ENCODE results near the gene CAPN12. TPM values are rescaled to one million over a fixed set of nuclear protein-coding genes. Genes with fewer than 3 reads are reported as not detected.
"Not testable (repeated sequence)": the region's sequence is repeated elsewhere in the genome, so short reads cannot be mapped to it uniquely, and the experiment has no call there.

CAPN12 gene
- total RNA-seq, 1 donor from 2014 or later: 6.6 TPM

- H3K27me3 ChIP-seq (ENCODE audit: control insufficient read depth, insufficient read depth, low read length): no peaks in the 10 kb centered on the region
- DNase-seq (ENCODE audit: low read depth) (peak; percentile 68), FAIRE-seq (no peak)
- peak overlapping the region; percentile 10 for H3K4me3 ChIP-seq (ENCODE audit: low read depth, low read length)
- no peaks in the 10 kb centered on the region for H3K36me3 ChIP-seq (ENCODE audit: control insufficient read depth, insufficient read depth, low read length)
- peak; percentile 77 for TF ChIP-seq CTCF (IDR thresholded peaks at IDR 0.05; ENCODE audit: insufficient read depth, low read length, severe bottlenecking)
Measured at GRCh38 chr19:38769635-38770211, 25.4 kb upstream of the CAPN12 start.

GRCh38 chr19:38766276-38767047 lies 22.2 kb upstream of the CAPN12 start:
- H3K36me3 ChIP-seq (ENCODE audit: control insufficient read depth, insufficient read depth, low read length): no peaks in the 10 kb centered on the region
- H3K4me3 ChIP-seq (ENCODE audit: low read depth, low read length): no peak overlapping the region
- H3K27me3 ChIP-seq (ENCODE audit: control insufficient read depth, insufficient read depth, low read length): no peaks in the 10 kb centered on the region
- TF ChIP-seq CTCF (IDR thresholded peaks at IDR 0.05; ENCODE audit: insufficient read depth, low read length, severe bottlenecking): no peak
- FAIRE-seq (no peak), DNase-seq (ENCODE audit: low read depth) (no peak)

- no peak for TF ChIP-seq CTCF (IDR thresholded peaks at IDR 0.05; ENCODE audit: insufficient read depth, low read length, severe bottlenecking)
- Histone ChIP-seq H3K4me3 (ENCODE audit: low read depth, low read length) (no peak overlapping the region), H3K27me3 (ENCODE audit: control insufficient read depth, insufficient read depth, low read length) (no peaks in the 10 kb centered on the region), H3K36me3 (ENCODE audit: control insufficient read depth, insufficient read depth, low read length) (no peaks in the 10 kb centered on the region)
- FAIRE-seq: no peak
- DNase-seq (ENCODE audit: low read depth): no peak
Measured at GRCh38 chr19:38765214-38765613, 20.9 kb upstream of the CAPN12 start.

- Histone ChIP-seq H3K36me3 (ENCODE audit: control insufficient read depth, insufficient read depth, low read length) (no peaks in the 10 kb centered on the region), H3K27me3 (ENCODE audit: control insufficient read depth, insufficient read depth, low read length) (no peaks in the 10 kb centered on the region), H3K4me3 (ENCODE audit: low read depth, low read length) (no peak overlapping the region)
- FAIRE-seq (no peak), DNase-seq (ENCODE audit: low read depth) (no peak)
- no peak for TF ChIP-seq CTCF (IDR thresholded peaks at IDR 0.05; ENCODE audit: insufficient read depth, low read length, severe bottlenecking)
Measured at GRCh38 chr19:38763795-38764220, 19.5 kb upstream of the CAPN12 start.

- not testable (repeated sequence) for DNase-seq (ENCODE audit: low read depth); H3K36me3 ChIP-seq (ENCODE audit: control insufficient read depth, insufficient read depth, low read length); H3K4me3 ChIP-seq (ENCODE audit: low read depth, low read length); FAIRE-seq; H3K27me3 ChIP-seq (ENCODE audit: control insufficient read depth, insufficient read depth, low read length)
Measured at GRCh38 chr19:38761884-38762389, 17.7 kb upstream of the CAPN12 start.

GRCh38 chr19:38760805-38761517 lies 16.7 kb upstream of the CAPN12 start:
- H3K4me3 ChIP-seq (ENCODE audit: low read depth, low read length); H3K27me3 ChIP-seq (ENCODE audit: control insufficient read depth, insufficient read depth, low read length); H3K36me3 ChIP-seq (ENCODE audit: control insufficient read depth, insufficient read depth, low read length); DNase-seq (ENCODE audit: low read depth); FAIRE-seq: not testable (repeated sequence)

Data from bronchial epithelial cell (primary cell).